H1 (cell line): ENCODE measurements around the gene THSD1. TPM values are rescaled to one million over a fixed set of nuclear protein-coding genes. Genes with fewer than 3 reads are reported as not detected.

ENCODE experiments used
- CTCF ChIA-PET: fragments of 300-600 bp; sonication (Branson Sonifier 250); formaldehyde crosslinking; loops from one replicate; lab custom pipeline; 2021; ENCODE audit not compliant: partially characterized antibody; lab: Charles Lee
- POLR2A ChIA-PET: fragments of 300-600 bp; sonication (Branson Sonifier 250); formaldehyde crosslinking; loops from one replicate; lab custom pipeline; 2021; ENCODE audit warnings: inconsistent platforms; ENCODE audit not compliant: partially characterized antibody; lab: Charles Lee
- DNase-seq, 2 experiments: peaks; one replicate each; pipeline versions ENCODE4 v3.0.0 to v3.0.0-alpha.2; 2010 to 2022; ENCODE audit warnings: low spot score in 2 of 2, low read depth in 1 of 2, mixed read lengths in 1 of 2
- FAIRE-seq: peaks from 2 replicates; lab custom pipeline; 2011; peaks lifted over from hg19 to GRCh38; lab: Jason Lieb, UNC
- H2AFZ ChIP-seq: 2 replicates; pipeline ENCODE4 v1.8.1; 2012; ENCODE audit warnings: low read length, inconsistent platforms
- H2AK5ac ChIP-seq: 2 replicates; pipeline ENCODE4 v1.6.1; 2013; ENCODE audit warnings: low read depth, low read length
- H2BK120ac ChIP-seq: replicated peaks from 2 replicates; pipeline ENCODE3; 2013; ENCODE audit warnings: low read depth, low read length, inconsistent platforms
- H2BK12ac ChIP-seq: 2 replicates; pipeline ENCODE4 v1.6.1; 2013; ENCODE audit warnings: low read depth, low read length
- H2BK15ac ChIP-seq: 2 replicates; pipeline ENCODE4 v1.6.1; 2013; ENCODE audit warnings: low read length
- H2BK20ac ChIP-seq: 2 replicates; pipeline ENCODE4 v1.6.1; 2013; ENCODE audit warnings: low read length
- H2BK5ac ChIP-seq: 2 replicates; pipeline ENCODE4 v1.6.1; 2013; ENCODE audit warnings: low read depth, low read length
- H3K14ac ChIP-seq: 2 replicates; pipeline ENCODE4 v1.6.1; 2013; ENCODE audit warnings: inconsistent platforms; ENCODE audit not compliant: insufficient read length
- H3K18ac ChIP-seq: 2 replicates; pipeline ENCODE4 v1.6.1; 2013; ENCODE audit warnings: low read length; ENCODE audit errors: extremely low read depth
- H3K23ac ChIP-seq: 2 replicates; pipeline ENCODE4 v1.6.1; 2013; ENCODE audit warnings: inconsistent platforms; ENCODE audit not compliant: insufficient read length
- H3K23me2 ChIP-seq: 2 replicates; pipeline ENCODE4 v1.6.1; 2013; ENCODE audit warnings: low read depth, low read length
- H3K27ac ChIP-seq: 2 replicates; pipeline ENCODE4 v1.6.1; 2011; ENCODE audit warnings: low read depth, low read length, inconsistent platforms
- H3K27me3 ChIP-seq, 4 experiments: replicated peaks in 1 of 4; 1 replicate in 1 of 4; 2 replicates in 3 of 4; pipeline versions ENCODE4 v1.6.1 to v1.8.1; 2011 to 2013; ENCODE audit warnings: low read length in 3 of 4, mild to moderate bottlenecking in 3 of 4, inconsistent platforms in 2 of 4, mixed read lengths in 2 of 4, moderate library complexity in 1 of 4; ENCODE audit not compliant: control insufficient read depth in 3 of 4, insufficient read depth in 3 of 4; ENCODE audit errors: extremely low read depth in 1 of 4
- H3K36me3 ChIP-seq, 4 experiments: 2 replicates each; pipeline versions ENCODE4 v1.6.1 to v1.8.1; 2011 to 2013; ENCODE audit warnings: mild to moderate bottlenecking in 4 of 4, low read length in 3 of 4, moderate library complexity in 2 of 4, control low read depth in 1 of 4, inconsistent platforms in 1 of 4; ENCODE audit not compliant: insufficient read depth in 4 of 4, control insufficient read depth in 2 of 4
- H3K4ac ChIP-seq: replicated peaks from 2 replicates; pipeline ENCODE3; 2013; ENCODE audit warnings: low read length, low read depth, mixed read lengths, inconsistent platforms; ENCODE audit not compliant: insufficient read length
- H3K4me1 ChIP-seq, 4 experiments: replicated peaks in 1 of 4; 1 replicate in 1 of 4; 2 replicates in 3 of 4; pipeline versions ENCODE4 v1.6.1 to v1.8.1; 2011 to 2013; ENCODE audit warnings: low read length in 3 of 4, inconsistent platforms in 2 of 4, mixed read lengths in 1 of 4; ENCODE audit not compliant: insufficient read depth in 4 of 4, control insufficient read depth in 3 of 4
- H3K4me2 ChIP-seq, 2 experiments: 2 replicates each; pipeline versions ENCODE4 v1.6.1 to v1.8.1; 2011 to 2013; ENCODE audit warnings: low read depth in 2 of 2, low read length in 2 of 2, control low read depth in 1 of 2, inconsistent platforms in 1 of 2, mild to moderate bottlenecking in 1 of 2; ENCODE audit not compliant: insufficient read depth in 1 of 2
- H3K4me3 ChIP-seq, 4 experiments: fragments of 200-600, 300-600 bp in 1 of 4; sonication (generic), shearing (Covaris generic), sonication (Bioruptor Twin) in 1 of 4; 2 replicates each; pipeline versions ENCODE4 v1.5.1 to v1.8.1; 2011 to 2016; ENCODE audit warnings: low read length in 4 of 4, low read depth in 3 of 4, control low read depth in 2 of 4, inconsistent platforms in 2 of 4, mild to moderate bottlenecking in 2 of 4, mixed read lengths in 1 of 4, moderate library complexity in 1 of 4; ENCODE audit not compliant: insufficient read depth in 2 of 4; ENCODE audit errors: extremely low read depth in 1 of 4
- H3K56ac ChIP-seq: replicated peaks from 2 replicates; pipeline ENCODE3; 2013; ENCODE audit warnings: low read depth, mild to moderate bottlenecking, mixed read lengths, low read length, inconsistent platforms; ENCODE audit not compliant: insufficient read length
- H3K79me1 ChIP-seq: 2 replicates; pipeline ENCODE4 v1.6.1; 2013; ENCODE audit warnings: low read depth, low read length, control low read depth
- H3K79me2 ChIP-seq, 2 experiments: 2 replicates each; pipeline versions ENCODE4 v1.6.1 to v1.8.1; 2012 to 2013; ENCODE audit warnings: low read length in 2 of 2, mild to moderate bottlenecking in 2 of 2, inconsistent platforms in 1 of 2; ENCODE audit not compliant: insufficient read depth in 2 of 2, control insufficient read depth in 1 of 2
- H3K9ac ChIP-seq, 4 experiments: replicated peaks in 1 of 4; 1 replicate in 1 of 4; 2 replicates in 3 of 4; pipeline versions ENCODE4 v1.6.1 to v1.8.1; 2011 to 2013; ENCODE audit warnings: low read depth in 3 of 4, low read length in 3 of 4, control low read depth in 2 of 4, mild to moderate bottlenecking in 2 of 4, moderate library complexity in 2 of 4, inconsistent platforms in 1 of 4; ENCODE audit errors: extremely low read depth in 1 of 4
- H3K9me3 ChIP-seq, 2 experiments: 2 replicates each; pipeline versions ENCODE4 v1.6.1 to v1.8.1; 2012 to 2013; ENCODE audit warnings: mild to moderate bottlenecking in 2 of 2, moderate library complexity in 2 of 2, control low read depth in 1 of 2, inconsistent platforms in 1 of 2, low read depth in 1 of 2, low read length in 1 of 2, mixed read lengths in 1 of 2; ENCODE audit not compliant: insufficient read depth in 2 of 2
- H4K20me1 ChIP-seq, 2 experiments: replicated peaks in 1 of 2; 2 replicates each; pipeline versions ENCODE3 to v1.8.1; 2011 to 2013; ENCODE audit warnings: inconsistent platforms in 2 of 2, low read length in 2 of 2, mild to moderate bottlenecking in 1 of 2; ENCODE audit not compliant: insufficient read depth in 2 of 2, control insufficient read depth in 1 of 2
- H4K5ac ChIP-seq: 2 replicates; pipeline ENCODE4 v1.6.1; 2013; ENCODE audit warnings: low read length, low read depth, mixed read lengths, inconsistent platforms; ENCODE audit not compliant: insufficient read length
- H4K8ac ChIP-seq: 2 replicates; pipeline ENCODE4 v1.8.0; 2013; ENCODE audit warnings: mild to moderate bottlenecking, moderate library complexity, low read length, inconsistent platforms; ENCODE audit not compliant: insufficient read depth; ENCODE audit errors: extremely low read depth
- H4K91ac ChIP-seq: replicated peaks from 2 replicates; pipeline ENCODE3; 2013; ENCODE audit warnings: low read length, mixed read lengths, inconsistent platforms; ENCODE audit not compliant: insufficient read length
- BACH1 ChIP-seq: IDR thresholded peaks from 2 replicates; pipeline ENCODE4 v1.6.1; 2012; ENCODE audit warnings: low read length, improper control_type of control experiment
- CBX8 ChIP-seq: fragments of 300-800, 300-1000 bp; sonication (generic); IDR thresholded peaks from 2 replicates; pipeline ENCODE4 v1.7.1; 2016; ENCODE audit warnings: low read depth, low read length, borderline replicate concordance
- CHD2 ChIP-seq: IDR thresholded peaks from 2 replicates; pipeline ENCODE4 v1.6.1; 2012; ENCODE audit warnings: low read length, improper control_type of control experiment
- KDM5A ChIP-seq: fragments of 200-600 bp; IDR thresholded peaks from 2 replicates; pipeline ENCODE4 v1.7.1; 2012; ENCODE audit warnings: mild to moderate bottlenecking, low read length, inconsistent platforms, mixed read lengths
- PHF8 ChIP-seq: fragments of 200-600 bp; sonication (generic); conservative IDR thresholded peaks from 2 replicates; pipeline ENCODE4 v1.7.1; 2012; ENCODE audit warnings: low read depth, mild to moderate bottlenecking, inconsistent platforms, low read length, moderate library complexity
- POLR2A ChIP-seq, 2 experiments: IDR thresholded peaks; 1 replicate in 1 of 2; 2 replicates in 1 of 2; pipeline ENCODE4 v1.6.1; 2011; ENCODE audit warnings: low read depth in 2 of 2, low read length in 2 of 2, mild to moderate bottlenecking in 2 of 2; ENCODE audit errors: control extremely low read depth in 1 of 2
- RNF2 ChIP-seq: fragments of 200-900, 300-1000 bp; sonication (generic); IDR thresholded peaks from 2 replicates; pipeline ENCODE4 v1.7.1; 2016; ENCODE audit warnings: borderline replicate concordance, low read depth, mild to moderate bottlenecking, antibody characterized with exemption, low read length; ENCODE audit not compliant: poor library complexity, severe bottlenecking; ENCODE audit errors: missing control alignments
- RXRA ChIP-seq: IDR thresholded peaks from 2 replicates; pipeline ENCODE4 v1.6.1; 2011; ENCODE audit warnings: low read depth, mild to moderate bottlenecking, low read length, moderate library complexity; ENCODE audit not compliant: insufficient read depth
- ZNF274 ChIP-seq: IDR thresholded peaks from 2 replicates; pipeline ENCODE4 v1.7.0; 2012; ENCODE audit warnings: low read length, borderline replicate concordance; ENCODE audit errors: extremely low read depth
- WGBS, 2 experiments: shearing (Covaris generic) in 1 of 2; methylation state at CpG; one replicate each; pipeline versions ENCODE4 v1.1.6 to v1.1.7; 2013 to 2015; ENCODE audit warnings: low lambda C conversion rate in 2 of 2, mixed read lengths in 2 of 2, inconsistent platforms in 1 of 2, low coverage in 1 of 2, missing lambda C conversion rate in 1 of 2; ENCODE audit not compliant: insufficient replicate concordance in 2 of 2, insufficient coverage in 1 of 2, insufficient read length in 1 of 2; ENCODE audit errors: extremely low coverage in 1 of 2, missing lambda C conversion rate in 1 of 2; 5-methylcytosine and 5-hydroxymethylcytosine counted together
- polyA plus RNA-seq, 7 experiments: library from polyadenylated mRNA; depleted of rRNA in 3 of 7; stranded (reverse) in 5 of 7; unstranded in 2 of 7; fragments of >200 nt in 5 of 7; fragments of 200-250 nt in 2 of 7; gene quantifications; 1 replicate in 5 of 7; 2 replicates in 1 of 7; 4 replicates in 1 of 7; pipeline versions ENCODE4 v1.2.1 to v1.2.3, GENCODE V29; 2011 to 2013; ENCODE audit warnings: missing spikeins in 2 of 7, mixed read lengths in 2 of 7
- total RNA-seq: library from RNA; stranded (reverse); fragmentation: NEBNext Ultra II Directional; extraction: Animal tissue kit (Norgen Biotek cat#: 25700); gene quantifications from 2 replicates; pipeline ENCODE4 v1.2.1, GENCODE V29; 2021

THSD1 gene
- total and polyA plus RNA-seq, 2 of the 8 experiments (the other 6 are each of a cell fraction or from before 2014, with no cell fraction given) = 0.17 to 0.35 TPM

- Histone ChIP-seq H3K36me3 (no peaks in the 10 kb centered on the region), H3K4me2 (no peak overlapping the region), H3K56ac (no peak overlapping the region), H3K14ac (no peak overlapping the region), H2AFZ (peak overlapping the region; percentile 76; the same call in 1 of the 2 replicates), H2BK120ac (no peak overlapping the region), H3K4me3 (no peak overlapping the region), H3K79me1 (no peaks in the 10 kb centered on the region), H3K4ac (no peak overlapping the region), H3K9ac (no peak overlapping the region), H4K5ac (no peak overlapping the region), H3K18ac (no peak overlapping the region), H4K8ac (no peak overlapping the region), H2BK15ac (no peak overlapping the region), H4K91ac (no peak overlapping the region), H3K23me2 (no peaks in the 10 kb centered on the region), H3K9me3 (no peaks in the 10 kb centered on the region), H3K27ac (no peak overlapping the region), H3K27me3 (no peaks in the 10 kb centered on the region), H2BK5ac (no peak overlapping the region), H2BK12ac (no peak overlapping the region), H3K23ac (no peak overlapping the region), H2BK20ac (no peak overlapping the region), H3K4me1 (no peaks in the 10 kb centered on the region), H4K20me1 (no peaks in the 10 kb centered on the region), H2AK5ac (no peak overlapping the region), H3K79me2 (no peaks in the 10 kb centered on the region)
- TF ChIP-seq RNF2 (no peak), ZNF274 (no peak), RXRA (no peak), POLR2A (IDR thresholded peaks at IDR 0.05; ENCODE audit: control extremely low read depth in 1 of 2, low read depth in 2 of 2, low read length in 2 of 2) (no peak), BACH1 (no peak), KDM5A (no peak), PHF8 (no peak), CHD2 (no peak), CBX8 (no peak)
- FAIRE-seq = no peak
- DNase-seq = no peak
- 90% methylated on average over 4 of the region's 4 CpGs; no CpG with 5 or more reads in 1 of the 2 experiments for WGBS, 2 experiments
- CTCF ChIA-PET = interaction anchor here (0.7 kb wide), 1 partner anchor 11 kb away, joined by 7 read pairs; no protein-coding TSS in a partner anchor
- POLR2A ChIA-PET = no interaction called here
Measured at GRCh38 chr13:52361225-52361624, 44.7 kb downstream of the THSD1 start.
